Measurements from ENCODE around the gene HSBP1L1.

DNA sequence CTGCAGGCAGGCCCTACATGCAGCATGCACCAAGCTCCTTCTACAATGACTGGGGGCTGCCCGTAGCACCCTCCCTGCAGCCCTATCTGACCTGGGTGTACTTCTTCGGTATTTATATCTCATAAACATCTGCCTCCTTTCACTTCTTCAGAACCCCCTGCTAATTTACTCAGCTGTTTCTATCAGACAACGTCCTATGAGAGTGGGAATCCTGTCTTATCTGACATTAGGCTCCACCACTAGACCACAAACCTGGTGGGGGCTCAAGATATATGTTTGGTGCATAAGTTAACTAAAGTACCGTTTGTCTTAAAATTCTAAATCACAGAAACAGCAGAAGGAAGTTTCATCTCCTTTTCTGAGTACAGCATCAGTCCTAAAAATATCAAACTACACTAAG is 10.6 kb downstream of the HSBP1L1 start:
- TF ChIP-seq, protein P1, sequence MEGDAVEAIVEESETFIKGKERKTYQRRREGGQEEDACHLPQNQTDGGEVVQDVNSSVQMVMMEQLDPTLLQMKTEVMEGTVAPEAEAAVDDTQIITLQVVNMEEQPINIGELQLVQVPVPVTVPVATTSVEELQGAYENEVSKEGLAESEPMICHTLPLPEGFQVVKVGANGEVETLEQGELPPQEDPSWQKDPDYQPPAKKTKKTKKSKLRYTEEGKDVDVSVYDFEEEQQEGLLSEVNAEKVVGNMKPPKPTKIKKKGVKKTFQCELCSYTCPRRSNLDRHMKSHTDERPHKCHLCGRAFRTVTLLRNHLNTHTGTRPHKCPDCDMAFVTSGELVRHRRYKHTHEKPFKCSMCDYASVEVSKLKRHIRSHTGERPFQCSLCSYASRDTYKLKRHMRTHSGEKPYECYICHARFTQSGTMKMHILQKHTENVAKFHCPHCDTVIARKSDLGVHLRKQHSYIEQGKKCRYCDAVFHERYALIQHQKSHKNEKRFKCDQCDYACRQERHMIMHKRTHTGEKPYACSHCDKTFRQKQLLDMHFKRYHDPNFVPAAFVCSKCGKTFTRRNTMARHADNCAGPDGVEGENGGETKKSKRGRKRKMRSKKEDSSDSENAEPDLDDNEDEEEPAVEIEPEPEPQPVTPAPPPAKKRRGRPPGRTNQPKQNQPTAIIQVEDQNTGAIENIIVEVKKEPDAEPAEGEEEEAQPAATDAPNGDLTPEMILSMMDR (IDR thresholded peaks at IDR 0.05): no peak
- TF ChIP-seq POLR2A (IDR thresholded peaks at IDR 0.05) (no peak), POLR2AphosphoS5 (IDR thresholded peaks at IDR 0.05) (no peak)

Data from stomach (tissue), 4 donors.